ENCODE measurements around the gene RNF39.

DNA sequence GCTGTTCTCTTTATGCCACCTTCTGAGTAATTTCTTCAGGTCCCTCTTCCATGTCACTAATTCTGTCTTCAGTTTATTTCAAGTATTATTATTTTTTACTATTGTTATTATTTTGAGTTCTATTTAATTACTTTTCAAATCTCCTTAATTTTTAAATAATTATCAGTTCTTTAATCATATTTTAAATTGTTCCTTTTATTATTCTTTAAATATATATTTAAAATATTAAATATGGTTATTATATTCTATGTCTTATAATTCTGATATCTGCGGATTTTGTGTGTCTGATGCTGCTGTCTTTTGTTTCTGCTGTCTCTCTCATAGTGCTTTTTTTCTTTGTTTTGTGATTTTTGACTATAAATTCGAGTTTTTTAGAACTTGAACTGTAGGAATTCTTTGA lies 12.3 kb downstream of the RNF39 start:
- TF ChIP-seq POLR2A (IDR thresholded peaks at IDR 0.05), result no peak
- TF ChIP-seq, protein P1, sequence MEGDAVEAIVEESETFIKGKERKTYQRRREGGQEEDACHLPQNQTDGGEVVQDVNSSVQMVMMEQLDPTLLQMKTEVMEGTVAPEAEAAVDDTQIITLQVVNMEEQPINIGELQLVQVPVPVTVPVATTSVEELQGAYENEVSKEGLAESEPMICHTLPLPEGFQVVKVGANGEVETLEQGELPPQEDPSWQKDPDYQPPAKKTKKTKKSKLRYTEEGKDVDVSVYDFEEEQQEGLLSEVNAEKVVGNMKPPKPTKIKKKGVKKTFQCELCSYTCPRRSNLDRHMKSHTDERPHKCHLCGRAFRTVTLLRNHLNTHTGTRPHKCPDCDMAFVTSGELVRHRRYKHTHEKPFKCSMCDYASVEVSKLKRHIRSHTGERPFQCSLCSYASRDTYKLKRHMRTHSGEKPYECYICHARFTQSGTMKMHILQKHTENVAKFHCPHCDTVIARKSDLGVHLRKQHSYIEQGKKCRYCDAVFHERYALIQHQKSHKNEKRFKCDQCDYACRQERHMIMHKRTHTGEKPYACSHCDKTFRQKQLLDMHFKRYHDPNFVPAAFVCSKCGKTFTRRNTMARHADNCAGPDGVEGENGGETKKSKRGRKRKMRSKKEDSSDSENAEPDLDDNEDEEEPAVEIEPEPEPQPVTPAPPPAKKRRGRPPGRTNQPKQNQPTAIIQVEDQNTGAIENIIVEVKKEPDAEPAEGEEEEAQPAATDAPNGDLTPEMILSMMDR (IDR thresholded peaks at IDR 0.05), result no peak

All from vagina (tissue), 2 donors.